ENCODE data around the gene GDF11.

GDF11 gene

GRCh38 chr12:55706568-55707218, 36.2 kb upstream of the GDF11 start:
- no peak for DNase-seq (ENCODE audit: low read depth in 4 of 4, low spot score in 1 of 4)

- no peak for DNase-seq (ENCODE audit: low read depth in 4 of 4, low spot score in 1 of 4)
Measured at GRCh38 chr12:55707219-55707671, 35.7 kb upstream of the GDF11 start.

- DNase-seq (ENCODE audit: low read depth in 4 of 4, low spot score in 1 of 4) = peak in 3 of 4 experiments; percentile 44 to 62 (median 48)
Measured at GRCh38 chr12:55707841-55708694, 34.9 kb upstream of the GDF11 start, which contains the start of gene ITGA7. Gene ITGA7, minus strand, starts transcription at chr12:55707904. Its CDS starts 222 bp downstream, at chr12:55707682.

GRCh38 chr12:55708695-55709233, 34.2 kb upstream of the GDF11 start:
- no peak for DNase-seq (ENCODE audit: low read depth in 4 of 4, low spot score in 1 of 4)

- DNase-seq (ENCODE audit: low read depth in 4 of 4, low spot score in 1 of 4) = no peak
Measured at GRCh38 chr12:55711786-55712553, 31.0 kb upstream of the GDF11 start.

- DNase-seq (ENCODE audit: low read depth in 4 of 4, low spot score in 1 of 4) = no peak
Measured at GRCh38 chr12:55712700-55713415, 30.1 kb upstream of the GDF11 start.

GRCh38 chr12:55713721-55714120, 29.2 kb upstream of the GDF11 start:
- no peak for DNase-seq (ENCODE audit: low read depth in 4 of 4, low spot score in 1 of 4)

GRCh38 chr12:55715169-55715764, 27.7 kb upstream of the GDF11 start:
- no peak for DNase-seq (ENCODE audit: low read depth in 4 of 4, low spot score in 1 of 4)

GRCh38 chr12:55715833-55716581, 26.9 kb upstream of the GDF11 start, which contains the start of gene BLOC1S1:
Gene BLOC1S1, plus strand, starts transcription at chr12:55716046. Its CDS starts 6 bp downstream, at chr12:55716052.
- DNase-seq (ENCODE audit: low read depth in 4 of 4, low spot score in 1 of 4) = peak; percentile 90 to 96 (median 92)

GRCh38 chr12:55716582-55716957, 26.4 kb upstream of the GDF11 start:
- no peak for DNase-seq (ENCODE audit: low read depth in 4 of 4, low spot score in 1 of 4)

GRCh38 chr12:55717011-55718007, 25.6 kb upstream of the GDF11 start:
- DNase-seq (ENCODE audit: low read depth in 4 of 4, low spot score in 1 of 4) = no peak

- no peak for DNase-seq (ENCODE audit: low read depth in 4 of 4, low spot score in 1 of 4)
Measured at GRCh38 chr12:55718015-55718414, 24.9 kb upstream of the GDF11 start.

- no peak for DNase-seq (ENCODE audit: low read depth in 4 of 4, low spot score in 1 of 4)
Measured at GRCh38 chr12:55718624-55719275, 24.2 kb upstream of the GDF11 start.

GRCh38 chr12:55719371-55719770, 23.6 kb upstream of the GDF11 start:
- no peak for DNase-seq (ENCODE audit: low read depth in 4 of 4, low spot score in 1 of 4)

GRCh38 chr12:55720071-55720564, 22.8 kb upstream of the GDF11 start, which contains the start of gene RDH5:
Gene RDH5, plus strand, starts transcription at chr12:55720393. Its CDS starts 792 bp downstream, at chr12:55721185.
- DNase-seq (ENCODE audit: low read depth in 4 of 4, low spot score in 1 of 4) = no peak

GRCh38 chr12:55720894-55721444, 22.0 kb upstream of the GDF11 start:
- DNase-seq (ENCODE audit: low read depth in 4 of 4, low spot score in 1 of 4) = no peak

- no peak for DNase-seq (ENCODE audit: low read depth in 4 of 4, low spot score in 1 of 4)
Measured at GRCh38 chr12:55721601-55722213, 21.2 kb upstream of the GDF11 start.
